MM.1S (cell line): ENCODE measurements around the gene SDHB.

ENCODE experiments used
- EZH2 ChIP-seq: fragments of 300-600 bp; sonication (generic); optimal IDR thresholded peaks from 2 replicates; pipeline ENCODE3; 2017; ENCODE audit warnings: low read depth, mild to moderate bottlenecking, antibody characterized with exemption, low read length, mixed read lengths
- EZH2phosphoT487 ChIP-seq: fragments of 300-600 bp; sonication (generic); IDR thresholded peaks from 2 replicates; pipeline ENCODE4 v1.6.1; 2018; ENCODE audit warnings: antibody characterized with exemption, low read length
- TF ChIP-seq, protein P1 (sequence below): fragments of 300-600 bp; sonication (generic); IDR thresholded peaks from 2 replicates; pipeline ENCODE4 v1.5.1; 2016; ENCODE audit warnings: antibody characterized with exemption, low read length, mixed read lengths

DNA sequence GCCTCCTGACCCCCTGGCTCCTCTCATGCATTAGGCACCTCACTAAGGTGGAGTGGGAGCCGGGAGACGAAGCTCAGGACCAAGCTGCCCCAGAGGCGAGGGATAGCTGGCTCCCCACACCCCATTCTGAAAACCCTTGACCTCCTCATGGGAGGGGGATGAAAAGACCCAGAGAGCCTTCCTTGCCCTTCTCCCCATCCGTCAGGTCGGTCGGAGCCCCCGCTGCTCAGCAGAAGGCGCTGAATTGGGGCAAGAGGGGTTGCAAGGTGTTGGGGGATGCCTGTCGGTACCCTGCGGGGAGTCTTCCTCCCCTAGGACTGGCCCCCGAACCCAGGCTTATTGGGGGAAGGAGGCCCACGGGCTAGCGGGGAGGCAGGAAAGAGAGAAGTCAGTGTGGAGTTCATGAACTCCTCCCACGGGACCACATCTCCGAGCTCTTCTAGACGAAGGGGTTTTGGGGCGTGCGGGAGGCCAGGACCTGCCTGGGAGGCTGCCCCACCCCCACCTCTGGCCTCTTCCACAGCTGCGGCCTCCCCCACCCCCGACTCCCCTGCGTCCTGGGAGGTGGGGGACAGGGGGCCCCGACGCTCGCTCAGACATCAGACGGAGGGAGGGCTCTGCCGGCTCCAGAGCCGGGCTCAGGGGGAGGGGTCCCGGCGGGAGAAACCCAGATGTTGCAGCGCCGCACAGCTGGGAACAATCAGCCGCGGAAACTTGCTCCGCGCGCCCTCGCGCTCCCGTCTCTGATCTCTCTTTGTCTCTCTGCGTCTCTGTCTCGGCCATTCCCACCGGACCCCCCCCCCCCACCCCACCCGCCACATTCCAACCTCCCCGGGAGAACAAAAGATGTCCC is 74.1 kb downstream of the SDHB start:
- TF ChIP-seq, protein P1, sequence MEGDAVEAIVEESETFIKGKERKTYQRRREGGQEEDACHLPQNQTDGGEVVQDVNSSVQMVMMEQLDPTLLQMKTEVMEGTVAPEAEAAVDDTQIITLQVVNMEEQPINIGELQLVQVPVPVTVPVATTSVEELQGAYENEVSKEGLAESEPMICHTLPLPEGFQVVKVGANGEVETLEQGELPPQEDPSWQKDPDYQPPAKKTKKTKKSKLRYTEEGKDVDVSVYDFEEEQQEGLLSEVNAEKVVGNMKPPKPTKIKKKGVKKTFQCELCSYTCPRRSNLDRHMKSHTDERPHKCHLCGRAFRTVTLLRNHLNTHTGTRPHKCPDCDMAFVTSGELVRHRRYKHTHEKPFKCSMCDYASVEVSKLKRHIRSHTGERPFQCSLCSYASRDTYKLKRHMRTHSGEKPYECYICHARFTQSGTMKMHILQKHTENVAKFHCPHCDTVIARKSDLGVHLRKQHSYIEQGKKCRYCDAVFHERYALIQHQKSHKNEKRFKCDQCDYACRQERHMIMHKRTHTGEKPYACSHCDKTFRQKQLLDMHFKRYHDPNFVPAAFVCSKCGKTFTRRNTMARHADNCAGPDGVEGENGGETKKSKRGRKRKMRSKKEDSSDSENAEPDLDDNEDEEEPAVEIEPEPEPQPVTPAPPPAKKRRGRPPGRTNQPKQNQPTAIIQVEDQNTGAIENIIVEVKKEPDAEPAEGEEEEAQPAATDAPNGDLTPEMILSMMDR, result no peak
- TF ChIP-seq EZH2 (no peak), EZH2phosphoT487 (no peak)
